PFSK-1 (cell line): ENCODE results near the gene FGD4.

Experiments used
- POLR2AphosphoS5 ChIP-seq: IDR thresholded peaks from 2 replicates; pipeline ENCODE4 v1.6.1; 2012; ENCODE audit warnings: low read depth, mild to moderate bottlenecking, control low read depth, low read length, moderate library complexity
- SIN3A ChIP-seq: IDR thresholded peaks from 2 replicates; pipeline ENCODE4 v1.6.1; 2012; ENCODE audit warnings: mild to moderate bottlenecking, low read length, moderate library complexity, borderline replicate concordance; ENCODE audit not compliant: insufficient read depth
- TAF1 ChIP-seq: IDR thresholded peaks from 2 replicates; pipeline ENCODE4 v1.6.1; 2012; ENCODE audit warnings: low read length, control low read depth, borderline replicate concordance; ENCODE audit not compliant: insufficient read depth

- TF ChIP-seq TAF1: no peak
- no peak for TF ChIP-seq SIN3A
- no peak for TF ChIP-seq POLR2AphosphoS5
These were observed 262.3 kb downstream of the FGD4 start for GRCh38 chr12:32661706-32662105.
